Measurements from ENCODE around the gene LYST.

DNA sequence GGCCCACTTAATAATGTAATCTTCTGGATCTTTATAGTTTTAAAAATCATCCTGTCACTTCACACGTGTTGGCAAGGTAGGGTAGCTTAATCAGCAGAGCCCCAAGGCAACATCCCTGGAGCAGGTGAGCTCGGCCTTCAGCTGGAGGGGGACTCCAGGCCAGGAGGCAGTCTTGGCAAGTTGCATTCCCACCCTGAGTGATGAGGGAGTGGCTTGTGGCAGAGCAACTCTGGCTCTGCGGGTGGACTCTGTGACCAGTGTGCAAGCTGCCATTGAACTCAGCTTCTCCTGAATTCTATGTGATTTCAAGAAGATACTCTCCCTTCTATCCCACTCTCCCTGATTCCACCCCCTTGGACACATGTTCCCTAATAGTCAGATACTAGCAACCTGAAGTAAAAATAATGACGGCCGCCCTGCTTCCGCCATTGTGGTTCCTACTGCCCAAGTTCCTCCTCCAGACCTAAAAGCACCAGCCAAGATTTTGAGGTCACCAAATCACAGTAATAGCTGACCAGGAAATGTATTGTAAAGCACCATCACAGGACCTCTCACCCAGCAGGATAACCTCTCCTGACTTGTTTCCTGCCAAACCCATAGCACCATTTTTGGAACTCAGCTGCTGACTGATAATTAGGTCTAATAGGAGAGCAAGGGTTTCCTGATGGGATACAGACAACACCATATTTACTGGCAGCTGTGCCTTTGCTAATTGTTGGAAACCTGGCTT is 11.5 kb upstream of the LYST start:
- TF ChIP-seq, protein P1, sequence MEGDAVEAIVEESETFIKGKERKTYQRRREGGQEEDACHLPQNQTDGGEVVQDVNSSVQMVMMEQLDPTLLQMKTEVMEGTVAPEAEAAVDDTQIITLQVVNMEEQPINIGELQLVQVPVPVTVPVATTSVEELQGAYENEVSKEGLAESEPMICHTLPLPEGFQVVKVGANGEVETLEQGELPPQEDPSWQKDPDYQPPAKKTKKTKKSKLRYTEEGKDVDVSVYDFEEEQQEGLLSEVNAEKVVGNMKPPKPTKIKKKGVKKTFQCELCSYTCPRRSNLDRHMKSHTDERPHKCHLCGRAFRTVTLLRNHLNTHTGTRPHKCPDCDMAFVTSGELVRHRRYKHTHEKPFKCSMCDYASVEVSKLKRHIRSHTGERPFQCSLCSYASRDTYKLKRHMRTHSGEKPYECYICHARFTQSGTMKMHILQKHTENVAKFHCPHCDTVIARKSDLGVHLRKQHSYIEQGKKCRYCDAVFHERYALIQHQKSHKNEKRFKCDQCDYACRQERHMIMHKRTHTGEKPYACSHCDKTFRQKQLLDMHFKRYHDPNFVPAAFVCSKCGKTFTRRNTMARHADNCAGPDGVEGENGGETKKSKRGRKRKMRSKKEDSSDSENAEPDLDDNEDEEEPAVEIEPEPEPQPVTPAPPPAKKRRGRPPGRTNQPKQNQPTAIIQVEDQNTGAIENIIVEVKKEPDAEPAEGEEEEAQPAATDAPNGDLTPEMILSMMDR (optimal IDR thresholded peaks at IDR 0.05 in 1 of 3, IDR thresholded peaks at IDR 0.05 in 1 of 3, conservative IDR thresholded peaks at IDR 0.05 in 1 of 3; ENCODE audit: extremely low read depth in 1 of 3, insufficient read depth in 2 of 3, low read length in 3 of 3), result no peak
- no peak for TF ChIP-seq EZH2 (IDR thresholded peaks at IDR 0.05; ENCODE audit: low read length)
